ENCODE measurements around the gene MACROD1.

MACROD1 gene

GRCh38 chr11:64073542-64073941 lies 92.4 kb downstream of the MACROD1 start:
- Histone ChIP-seq H3K27ac (ENCODE audit: low read depth, low read length) (no peak overlapping the region), H3K79me1 (ENCODE audit: low read length) (no peaks in the 10 kb centered on the region), H3K9me3 (ENCODE audit: insufficient read depth, low read depth, low read length) (no peaks in the 10 kb centered on the region), H3K79me2 (ENCODE audit: control insufficient read depth, insufficient read depth, low read length, poor library complexity) (no peaks in the 10 kb centered on the region), H3K4me3 (ENCODE audit: low read depth, low read length) (no peak overlapping the region), H3K14ac (ENCODE audit: low read length) (no peak overlapping the region), H4K91ac (ENCODE audit: low read depth, low read length) (no peak overlapping the region), H2BK120ac (ENCODE audit: insufficient read depth, low read length, poor library complexity) (no peak overlapping the region), H3K18ac (ENCODE audit: low read length) (no peak overlapping the region), H3K4ac (ENCODE audit: low read depth, low read length) (no peak overlapping the region), H2AK5ac (ENCODE audit: low read length) (no peak overlapping the region), H3K23ac (ENCODE audit: low read length) (no peak overlapping the region), H3K27me3 (ENCODE audit: insufficient read depth, low read length) (no peaks in the 10 kb centered on the region), H3K9ac (ENCODE audit: low read length) (no peak overlapping the region), H3K4me2 (ENCODE audit: low read length) (no peak overlapping the region), H2AFZ (ENCODE audit: insufficient read depth, low read length, poor library complexity) (no peak overlapping the region), H4K8ac (ENCODE audit: low read depth, low read length) (no peak overlapping the region), H4K12ac (ENCODE audit: low read depth, low read length) (no peak overlapping the region), H2BK12ac (ENCODE audit: low read length) (no peak overlapping the region), H3K4me1 (ENCODE audit: control insufficient read depth in 1 of 2, insufficient read depth in 2 of 2, low read length in 2 of 2) (peaks cover 5 to 6% of the 10 kb centered on the region in 2 experiments), H3K36me3 (ENCODE audit: control insufficient read depth in 1 of 2, insufficient read depth in 2 of 2, low read length in 2 of 2) (no peaks in the 10 kb centered on the region), H2BK5ac (ENCODE audit: low read depth, low read length, poor library complexity) (no peak overlapping the region)
- no CpG with 5 or more reads among the region's 13 CpGs for WGBS (ENCODE audit: extremely low coverage, insufficient coverage, insufficient read length)
- DNase-seq: no peak

- no peak overlapping the region for H3K18ac ChIP-seq (ENCODE audit: low read length)
- H3K4me2 ChIP-seq (ENCODE audit: low read length): no peak overlapping the region
- no CpG with 5 or more reads among the region's 9 CpGs for WGBS (ENCODE audit: extremely low coverage, insufficient coverage, insufficient read length)
- H3K9me3 ChIP-seq (ENCODE audit: insufficient read depth, low read depth, low read length): no peaks in the 10 kb centered on the region
- no peaks in the 10 kb centered on the region for H3K79me2 ChIP-seq (ENCODE audit: control insufficient read depth, insufficient read depth, low read length, poor library complexity)
- no peak for DNase-seq
- H3K36me3 ChIP-seq (ENCODE audit: control insufficient read depth in 1 of 2, insufficient read depth in 2 of 2, low read length in 2 of 2): no peaks in the 10 kb centered on the region
- H3K79me1 ChIP-seq (ENCODE audit: low read length): no peaks in the 10 kb centered on the region
- no peak overlapping the region for H2BK120ac ChIP-seq (ENCODE audit: insufficient read depth, low read length, poor library complexity)
- no peak overlapping the region for H4K91ac ChIP-seq (ENCODE audit: low read depth, low read length)
- H2BK5ac ChIP-seq (ENCODE audit: low read depth, low read length, poor library complexity): no peak overlapping the region
- H3K4me3 ChIP-seq (ENCODE audit: low read depth, low read length): no peak overlapping the region
- H2AFZ ChIP-seq (ENCODE audit: insufficient read depth, low read length, poor library complexity): no peak overlapping the region
- no peak overlapping the region for H2AK5ac ChIP-seq (ENCODE audit: low read length)
- no peaks in the 10 kb centered on the region for H3K27me3 ChIP-seq (ENCODE audit: insufficient read depth, low read length)
- H3K4me1 ChIP-seq (ENCODE audit: control insufficient read depth in 1 of 2, insufficient read depth in 2 of 2, low read length in 2 of 2): peaks cover 5 to 6% of the 10 kb centered on the region in 2 experiments
- no peak overlapping the region for H4K8ac ChIP-seq (ENCODE audit: low read depth, low read length)
- H3K4ac ChIP-seq (ENCODE audit: low read depth, low read length): no peak overlapping the region
- H3K14ac ChIP-seq (ENCODE audit: low read length): no peak overlapping the region
- no peak overlapping the region for H3K23ac ChIP-seq (ENCODE audit: low read length)
- H3K27ac ChIP-seq (ENCODE audit: low read depth, low read length): no peak overlapping the region
- H4K12ac ChIP-seq (ENCODE audit: low read depth, low read length): no peak overlapping the region
- no peak overlapping the region for H3K9ac ChIP-seq (ENCODE audit: low read length)
- H2BK12ac ChIP-seq (ENCODE audit: low read length): no peak overlapping the region
These were observed 93.0 kb downstream of the MACROD1 start for GRCh38 chr11:64072871-64073270.

DNA sequence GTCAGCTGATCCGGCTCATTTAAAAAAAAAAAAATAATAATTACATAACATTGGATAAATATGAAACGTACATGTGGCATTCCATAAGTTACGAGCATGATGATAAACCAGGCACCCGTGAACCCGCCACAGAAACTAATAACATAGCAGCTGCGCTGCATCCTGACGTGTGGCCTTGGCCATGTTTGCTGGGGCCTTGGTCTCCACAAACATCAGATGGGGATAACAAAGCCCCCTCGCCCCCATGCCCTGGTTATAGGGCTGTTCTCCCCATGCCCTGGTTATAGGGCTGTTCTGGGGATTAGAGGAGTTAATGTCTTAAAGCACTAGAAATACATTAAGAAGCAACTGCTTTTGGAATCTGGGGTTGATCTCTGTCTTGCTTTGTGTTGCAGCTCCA lies 93.5 kb downstream of the MACROD1 start:
- H3K27ac ChIP-seq (ENCODE audit: low read depth, low read length): no peak overlapping the region
- no peak overlapping the region for H3K18ac ChIP-seq (ENCODE audit: low read length)
- H3K79me2 ChIP-seq (ENCODE audit: control insufficient read depth, insufficient read depth, low read length, poor library complexity): no peaks in the 10 kb centered on the region
- H2AK5ac ChIP-seq (ENCODE audit: low read length): no peak overlapping the region
- no peak for DNase-seq
- H3K4ac ChIP-seq (ENCODE audit: low read depth, low read length): no peak overlapping the region
- no peak overlapping the region for H3K4me3 ChIP-seq (ENCODE audit: low read depth, low read length)
- no peak overlapping the region for H2BK5ac ChIP-seq (ENCODE audit: low read depth, low read length, poor library complexity)
- no peak overlapping the region for H4K91ac ChIP-seq (ENCODE audit: low read depth, low read length)
- H3K9ac ChIP-seq (ENCODE audit: low read length): no peak overlapping the region
- no peak overlapping the region for H3K14ac ChIP-seq (ENCODE audit: low read length)
- no peak overlapping the region for H2BK12ac ChIP-seq (ENCODE audit: low read length)
- H3K79me1 ChIP-seq (ENCODE audit: low read length): no peaks in the 10 kb centered on the region
- H3K4me2 ChIP-seq (ENCODE audit: low read length): no peak overlapping the region
- no peaks in the 10 kb centered on the region for H3K27me3 ChIP-seq (ENCODE audit: insufficient read depth, low read length)
- no peak overlapping the region for H3K23ac ChIP-seq (ENCODE audit: low read length)
- H3K36me3 ChIP-seq (ENCODE audit: control insufficient read depth in 1 of 2, insufficient read depth in 2 of 2, low read length in 2 of 2): no peaks in the 10 kb centered on the region
- H2AFZ ChIP-seq (ENCODE audit: insufficient read depth, low read length, poor library complexity): no peak overlapping the region
- H3K4me1 ChIP-seq (ENCODE audit: control insufficient read depth in 1 of 2, insufficient read depth in 2 of 2, low read length in 2 of 2): peaks cover 5 to 6% of the 10 kb centered on the region in 2 experiments
- no peaks in the 10 kb centered on the region for H3K9me3 ChIP-seq (ENCODE audit: insufficient read depth, low read depth, low read length)
- H4K12ac ChIP-seq (ENCODE audit: low read depth, low read length): no peak overlapping the region
- H2BK120ac ChIP-seq (ENCODE audit: insufficient read depth, low read length, poor library complexity): no peak overlapping the region
- WGBS (ENCODE audit: extremely low coverage, insufficient coverage, insufficient read length): no CpG with 5 or more reads among the region's 8 CpGs
- no peak overlapping the region for H4K8ac ChIP-seq (ENCODE audit: low read depth, low read length)

- no peak overlapping the region for H2AFZ ChIP-seq (ENCODE audit: insufficient read depth, low read length, poor library complexity)
- H3K23ac ChIP-seq (ENCODE audit: low read length): no peak overlapping the region
- no peak overlapping the region for H3K18ac ChIP-seq (ENCODE audit: low read length)
- no peaks in the 10 kb centered on the region for H3K79me2 ChIP-seq (ENCODE audit: control insufficient read depth, insufficient read depth, low read length, poor library complexity)
- H3K9me3 ChIP-seq (ENCODE audit: insufficient read depth, low read depth, low read length): no peaks in the 10 kb centered on the region
- H3K14ac ChIP-seq (ENCODE audit: low read length): no peak overlapping the region
- no peak overlapping the region for H2BK5ac ChIP-seq (ENCODE audit: low read depth, low read length, poor library complexity)
- H3K4me2 ChIP-seq (ENCODE audit: low read length): no peak overlapping the region
- WGBS (ENCODE audit: extremely low coverage, insufficient coverage, insufficient read length): no CpG with 5 or more reads among the region's 20 CpGs
- H4K8ac ChIP-seq (ENCODE audit: low read depth, low read length): no peak overlapping the region
- no peaks in the 10 kb centered on the region for H3K27me3 ChIP-seq (ENCODE audit: insufficient read depth, low read length)
- H3K79me1 ChIP-seq (ENCODE audit: low read length): no peaks in the 10 kb centered on the region
- H2BK12ac ChIP-seq (ENCODE audit: low read length): no peak overlapping the region
- no peak for DNase-seq
- no peaks in the 10 kb centered on the region for H3K36me3 ChIP-seq (ENCODE audit: control insufficient read depth in 1 of 2, insufficient read depth in 2 of 2, low read length in 2 of 2)
- H2BK120ac ChIP-seq (ENCODE audit: insufficient read depth, low read length, poor library complexity): no peak overlapping the region
- H2AK5ac ChIP-seq (ENCODE audit: low read length): no peak overlapping the region
- H3K4me1 ChIP-seq (ENCODE audit: control insufficient read depth in 1 of 2, insufficient read depth in 2 of 2, low read length in 2 of 2): peaks cover 5 to 6% of the 10 kb centered on the region in 2 experiments
- H4K91ac ChIP-seq (ENCODE audit: low read depth, low read length): no peak overlapping the region
- H3K9ac ChIP-seq (ENCODE audit: low read length): no peak overlapping the region
- no peak overlapping the region for H3K27ac ChIP-seq (ENCODE audit: low read depth, low read length)
- H3K4ac ChIP-seq (ENCODE audit: low read depth, low read length): no peak overlapping the region
- no peak overlapping the region for H4K12ac ChIP-seq (ENCODE audit: low read depth, low read length)
- H3K4me3 ChIP-seq (ENCODE audit: low read depth, low read length): no peak overlapping the region
These were observed 94.1 kb downstream of the MACROD1 start for GRCh38 chr11:64071849-64072248.

All from trophoblast cell (in vitro differentiated cells and primary cell).